OCI-M1 (cell line): Measurements from ENCODE around the gene CLTA.

Experiments
- DNase-seq: peaks from one replicate; lab custom pipeline; 2025; lab: John Stamatoyannopoulos, UW

Gene CLTA

GRCh38 chr9:36190388-36191289 is at the start of gene CLTA:
TSS of gene CLTA (plus strand) at chr9:36190921. CDS start at chr9:36191057, 136 bp downstream.
- DNase-seq = peak; percentile 99

- peak; percentile 13 for DNase-seq
These were observed 49.4 kb upstream of the CLTA start for GRCh38 chr9:36141288-36141687.

GRCh38 chr9:36141761-36142160 is 49.0 kb upstream of the CLTA start:
- DNase-seq = no peak

GRCh38 chr9:36142510-36143244 is 48.0 kb upstream of the CLTA start:
- peak; percentile 91 for DNase-seq

GRCh38 chr9:36143245-36143641 is 47.5 kb upstream of the CLTA start:
- DNase-seq = no peak

GRCh38 chr9:36144309-36145232 is 46.1 kb upstream of the CLTA start:
- no peak for DNase-seq

- DNase-seq = no peak
These were observed 44.8 kb upstream of the CLTA start for GRCh38 chr9:36145970-36146369.

GRCh38 chr9:36146651-36147050 is 44.1 kb upstream of the CLTA start:
- DNase-seq = no peak

GRCh38 chr9:36147441-36148175 is 43.1 kb upstream of the CLTA start:
- DNase-seq = no peak

- DNase-seq = peak; percentile 87
These were observed 42.2 kb upstream of the CLTA start for GRCh38 chr9:36148311-36149051.

- DNase-seq = no peak
These were observed 41.5 kb upstream of the CLTA start for GRCh38 chr9:36149197-36149596.

- no peak for DNase-seq
These were observed 40.0 kb upstream of the CLTA start for GRCh38 chr9:36150574-36151315.

GRCh38 chr9:36151316-36152210 is 39.2 kb upstream of the CLTA start:
- peak; percentile 21 for DNase-seq

GRCh38 chr9:36152741-36153438 is 37.8 kb upstream of the CLTA start:
- DNase-seq = no peak

GRCh38 chr9:36153746-36154145 is 37.0 kb upstream of the CLTA start:
- DNase-seq = no peak

GRCh38 chr9:36154331-36154952 is 36.3 kb upstream of the CLTA start:
- DNase-seq = peak; percentile 75

- no peak for DNase-seq
These were observed 34.6 kb upstream of the CLTA start for GRCh38 chr9:36156116-36156515.

GRCh38 chr9:36158122-36158521 is 32.6 kb upstream of the CLTA start:
- DNase-seq = peak; percentile 77
